Activated CD4-positive, alpha-beta T cell treated with anti-CD3 and anti-CD28 coated beads, Interleukin-2, amount 50 U/mL, for 16 hours (primary cell): ENCODE measurements around the gene CYB561D2.

Experiments
- DNase-seq: peaks from one replicate; pipeline ENCODE4 v3.0.0-alpha.2; 2020

The CYB561D2 gene

DNA sequence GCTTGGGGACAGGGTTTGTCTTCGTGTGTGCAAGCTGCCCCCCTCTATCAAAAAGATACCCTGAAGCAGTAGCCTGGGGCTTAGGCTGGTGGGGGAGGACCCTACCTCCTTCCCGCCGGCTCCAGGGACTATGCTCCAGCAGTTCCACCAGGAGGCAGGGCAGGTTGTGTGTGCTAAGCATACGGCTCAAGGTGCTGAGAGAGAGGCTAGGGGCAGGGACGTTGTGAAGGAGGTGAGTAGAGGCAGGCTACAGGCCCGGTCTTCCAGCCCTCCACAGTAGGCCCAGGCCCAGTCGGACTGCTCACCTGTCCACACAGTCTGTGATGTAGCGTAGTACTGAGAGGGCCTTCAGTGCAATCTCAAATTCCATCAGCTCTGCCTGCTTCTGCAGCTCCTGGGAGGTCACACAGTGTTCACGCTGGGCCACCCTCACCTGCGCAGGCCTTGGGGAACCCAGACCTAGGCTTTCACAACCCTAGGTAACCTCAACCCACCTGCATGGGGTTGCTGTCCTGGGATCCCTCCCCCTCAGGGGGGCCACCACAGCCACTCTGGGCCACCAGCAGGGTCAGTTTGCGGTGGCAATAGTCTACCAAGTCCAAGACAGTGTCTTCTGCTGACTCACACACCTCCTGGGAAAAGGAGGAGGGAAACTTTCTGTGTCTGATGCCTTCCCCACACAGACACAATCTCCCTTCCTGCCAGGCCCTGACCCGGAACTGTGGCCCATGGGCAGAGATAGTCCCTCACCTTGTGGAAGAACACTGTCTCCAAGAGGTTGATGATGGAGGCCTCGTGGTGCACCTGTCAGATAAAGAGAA lies 7.6 kb upstream of the CYB561D2 start:
- no peak for DNase-seq

- no peak for DNase-seq
These were observed 5.7 kb upstream of the CYB561D2 start for GRCh38 chr3:50345008-50345407.

DNA sequence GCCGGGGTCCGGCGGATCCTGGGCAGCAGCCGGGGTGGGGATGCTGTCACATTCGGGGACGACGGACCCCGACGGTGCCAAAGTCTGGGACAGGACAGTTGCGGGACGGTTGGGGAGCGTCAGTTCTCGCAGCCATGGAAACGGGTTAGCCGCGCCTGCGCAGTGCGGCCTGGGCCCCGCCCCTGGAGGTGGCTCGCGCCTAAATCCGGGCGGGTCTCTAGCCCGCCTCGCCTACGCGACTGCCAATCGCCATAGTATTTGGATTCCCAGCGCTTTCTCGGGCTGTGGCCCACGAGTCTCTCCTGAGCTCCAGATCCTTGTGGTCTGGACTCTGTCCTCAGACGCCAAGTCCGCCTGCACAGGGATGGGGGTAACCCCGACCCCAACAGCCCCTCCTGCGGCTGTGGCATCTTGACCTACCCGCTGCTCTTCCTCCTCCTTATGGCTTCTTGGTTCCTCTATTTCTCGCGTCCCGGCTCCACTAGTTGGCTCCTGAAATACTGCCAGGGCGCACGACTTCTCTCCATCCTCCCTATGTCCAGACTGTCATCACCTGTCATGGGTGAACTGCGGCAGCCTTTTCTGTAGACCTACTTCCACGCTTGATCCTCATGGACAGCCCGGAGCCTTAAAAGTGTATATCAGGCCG lies 5.0 kb upstream of the CYB561D2 start, which contains the start of gene ZMYND10:
Gene ZMYND10, minus strand, starts transcription at position 147 of the 649 bp plus-strand sequence. CDS start 153 bp downstream, outside the sequence.
- peak; percentile 84 for DNase-seq

DNA sequence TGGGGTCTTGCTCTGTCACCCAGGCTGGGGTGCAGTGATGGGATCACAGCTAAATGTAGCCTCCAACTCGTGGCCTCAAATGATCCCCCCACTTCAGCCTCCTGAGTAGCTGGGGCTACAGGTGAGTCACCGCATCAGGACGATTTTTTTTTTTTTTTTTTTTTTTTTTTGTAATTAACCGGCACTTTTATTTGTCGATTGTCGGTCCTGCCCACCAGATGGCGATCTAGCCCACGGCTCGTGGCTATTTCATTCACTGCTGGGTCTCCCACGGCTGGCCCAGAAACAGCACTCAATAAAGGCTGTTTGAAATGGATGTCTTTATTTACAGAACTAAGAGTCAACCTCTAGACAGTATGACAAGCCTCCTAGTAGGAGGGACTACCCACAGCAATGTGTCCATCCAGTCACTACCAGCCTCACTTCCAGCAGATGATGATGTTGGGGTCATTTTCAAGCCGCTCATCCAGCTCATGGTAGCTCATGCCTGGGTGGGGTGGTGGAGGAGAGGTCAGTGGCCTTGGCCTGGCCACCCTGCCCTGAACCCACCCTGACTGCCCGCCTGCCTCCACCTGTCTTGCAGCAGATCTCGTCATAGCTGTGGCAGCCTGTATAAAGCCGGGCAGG lies 3.4 kb upstream of the CYB561D2 start:
- peak; percentile 73 for DNase-seq

DNA sequence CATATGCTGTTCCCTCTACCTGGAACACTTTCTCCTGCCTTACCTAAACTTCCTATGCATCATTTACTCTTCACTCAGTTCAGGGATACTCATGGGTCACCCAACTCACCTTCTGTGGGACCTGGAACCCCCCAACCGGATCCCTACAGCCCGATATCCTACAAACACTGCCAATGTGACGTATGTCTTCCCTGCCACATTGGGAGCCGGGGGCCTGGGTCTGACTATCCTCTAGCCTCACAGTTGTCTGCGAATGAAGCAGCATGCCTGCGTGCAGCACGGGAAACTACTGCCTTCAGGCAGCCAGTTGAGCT lies 492 bp upstream of the CYB561D2 start:
- no peak for DNase-seq

GRCh38 chr3:50351323-50351697 lies 648 bp downstream of the CYB561D2 start:
- no peak for DNase-seq

DNA sequence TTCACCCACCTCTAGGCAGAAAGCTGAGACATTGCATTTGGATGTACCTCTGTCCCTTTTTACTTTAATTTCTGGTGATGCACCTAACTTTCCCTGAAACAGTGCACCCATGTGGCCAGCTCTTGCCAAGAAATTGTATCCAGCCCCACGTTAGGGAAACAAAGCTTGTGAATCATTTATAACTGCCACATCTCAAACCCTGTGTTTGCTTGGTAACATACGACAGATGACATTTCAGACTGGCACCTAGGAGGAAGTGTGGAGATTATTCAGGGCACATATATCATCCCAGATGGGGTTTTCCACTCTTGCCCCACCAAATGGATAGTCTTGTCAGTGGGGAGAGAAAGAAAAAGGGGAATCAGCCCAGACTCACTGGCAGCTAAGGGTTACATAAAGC lies 2.1 kb downstream of the CYB561D2 start:
- no peak for DNase-seq

GRCh38 chr3:50353245-50354004 lies 2.8 kb downstream of the CYB561D2 start:
- no peak for DNase-seq

GRCh38 chr3:50354186-50354764 lies 3.6 kb downstream of the CYB561D2 start:
- DNase-seq: no peak

- DNase-seq: no peak
These were observed 4.2 kb downstream of the CYB561D2 start for GRCh38 chr3:50354850-50355249.

DNA sequence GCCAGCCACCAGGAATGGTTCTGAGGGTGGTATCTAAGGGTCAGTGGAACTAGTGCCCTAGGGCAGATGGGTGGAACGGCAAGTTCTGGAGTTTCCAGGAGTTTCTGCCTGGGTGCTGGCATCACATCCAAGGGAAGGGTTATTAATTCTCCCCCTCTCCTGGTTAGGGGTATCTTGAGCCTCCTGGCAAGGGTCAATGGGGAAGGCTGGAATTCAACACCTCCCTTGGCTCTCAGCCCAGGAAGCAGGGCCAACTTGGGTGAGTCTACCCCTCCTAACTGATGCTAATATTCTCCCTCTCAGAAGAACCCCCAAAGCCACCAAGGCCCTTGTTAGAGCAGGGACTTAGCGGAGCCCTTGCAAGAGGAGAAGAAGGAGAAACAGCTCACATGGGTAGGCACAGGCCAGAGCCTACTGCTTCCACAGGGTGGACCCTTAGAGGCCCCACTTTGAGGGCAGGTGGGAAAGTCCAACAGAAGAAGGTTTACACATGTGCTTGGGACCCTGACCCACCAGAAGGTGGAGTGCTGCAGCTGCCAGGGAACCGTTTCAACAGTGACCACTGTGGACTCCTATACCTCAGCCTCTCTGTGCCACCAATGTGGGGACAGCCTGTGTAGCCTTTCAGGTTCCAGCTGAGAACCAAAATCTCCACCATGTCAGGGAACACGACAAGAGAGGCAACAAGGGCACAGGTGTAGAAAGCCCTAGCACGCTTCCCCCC lies 5.3 kb downstream of the CYB561D2 start:
- no peak for DNase-seq

DNA sequence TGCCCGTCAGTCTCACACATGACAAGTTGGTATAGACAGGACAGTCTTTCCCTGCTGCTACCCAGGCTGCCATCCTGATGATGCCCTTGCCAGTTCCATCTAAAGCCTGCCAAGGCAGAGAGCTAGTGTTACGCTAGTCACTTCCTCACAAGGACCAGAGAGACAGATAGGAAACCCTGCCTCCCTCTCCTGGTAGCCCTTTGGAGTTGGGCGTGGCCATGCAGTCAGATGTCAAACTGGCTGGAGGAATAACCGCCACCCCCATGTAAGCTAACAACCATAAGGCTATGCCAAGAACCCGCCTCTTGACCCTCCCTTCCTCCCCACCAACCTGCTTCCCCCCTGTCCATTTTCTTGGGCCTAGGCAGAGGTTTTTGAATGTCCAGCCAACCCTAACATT lies 5.9 kb downstream of the CYB561D2 start:
- no peak for DNase-seq

DNA sequence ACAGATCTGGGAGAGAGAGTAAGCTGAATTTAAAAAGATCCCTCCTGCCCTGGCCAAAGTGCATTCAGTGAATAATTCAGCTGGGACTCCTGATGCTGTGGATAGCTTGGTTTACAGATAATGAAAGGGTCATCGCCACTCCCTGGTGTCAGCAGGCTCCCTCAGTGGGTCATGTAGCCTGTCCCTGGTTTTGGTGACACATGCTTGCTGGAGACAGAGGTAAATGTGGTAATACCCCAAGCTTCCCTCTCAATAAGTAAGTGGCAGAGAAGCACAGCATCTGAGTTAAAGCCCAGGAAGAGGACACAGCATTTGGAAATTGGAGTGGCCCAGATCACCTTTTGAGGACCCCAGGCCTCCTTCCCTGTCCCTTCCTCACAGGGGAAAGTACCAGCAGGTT lies 6.8 kb downstream of the CYB561D2 start:
- no peak for DNase-seq

GRCh38 chr3:50358355-50358910 lies 7.8 kb downstream of the CYB561D2 start:
- DNase-seq: no peak

- peak; percentile 99 for DNase-seq
These were observed 8.5 kb downstream of the CYB561D2 start, which contains the start of gene TMEM115 for GRCh38 chr3:50358911-50359759. Gene TMEM115, minus strand, starts transcription at chr3:50359521. Its CDS starts 458 bp downstream, at chr3:50359063.

GRCh38 chr3:50359760-50360110 lies 9.1 kb downstream of the CYB561D2 start:
- no peak for DNase-seq

- no peak for DNase-seq
These were observed 14.0 kb downstream of the CYB561D2 start for GRCh38 chr3:50364573-50365079.

GRCh38 chr3:50365080-50365841 lies 14.6 kb downstream of the CYB561D2 start:
- DNase-seq: peak; percentile 94

- DNase-seq: no peak
These were observed 15.2 kb downstream of the CYB561D2 start for GRCh38 chr3:50365842-50366220.
